ENCODE results near the gene UBL7.

UBL7 gene

DNA sequence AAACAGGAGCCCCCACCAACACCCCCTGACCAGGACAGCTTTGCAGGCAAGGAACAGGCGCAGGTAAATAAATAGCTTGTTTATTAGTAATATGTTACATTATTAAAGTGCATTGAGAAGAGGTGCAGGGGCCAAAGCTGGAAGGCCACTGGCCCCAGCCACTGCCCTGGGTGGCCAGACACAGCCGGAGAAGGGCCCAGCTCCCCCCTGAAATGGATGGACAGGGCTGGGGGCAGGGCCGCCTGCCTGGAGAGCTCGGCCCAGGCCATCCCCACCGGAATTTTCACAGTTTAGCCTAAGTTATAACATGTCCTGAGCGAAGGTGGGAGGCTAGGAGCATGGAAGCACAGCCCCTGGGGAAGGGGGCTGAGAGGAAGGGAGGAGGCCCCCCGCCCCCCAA lies 51.7 kb downstream of the UBL7 start:
- no peak for DNase-seq (ENCODE audit: extremely low read depth in 1 of 2, low read depth in 1 of 2)

DNA sequence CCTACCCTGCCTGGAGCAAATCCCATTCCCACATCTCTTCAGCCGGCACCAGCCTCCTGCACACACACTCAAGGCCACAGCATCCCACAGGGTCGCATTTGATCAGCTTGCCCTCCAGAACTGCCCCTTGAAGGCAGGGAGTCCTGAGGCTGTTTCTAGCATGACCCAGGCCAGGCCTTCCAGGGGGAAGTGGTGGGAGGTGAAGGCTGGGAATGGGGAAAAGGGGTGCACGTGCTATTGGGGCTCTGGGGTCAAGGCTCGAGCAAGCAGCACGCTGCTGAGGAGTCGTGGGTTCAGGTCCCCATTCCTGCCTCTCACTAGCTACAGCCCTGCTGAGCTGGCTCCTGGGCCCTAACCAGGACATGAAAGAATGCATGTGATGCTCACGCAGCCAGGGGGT lies 52.1 kb downstream of the UBL7 start:
- no peak for DNase-seq (ENCODE audit: extremely low read depth in 1 of 2, low read depth in 1 of 2)

DNA sequence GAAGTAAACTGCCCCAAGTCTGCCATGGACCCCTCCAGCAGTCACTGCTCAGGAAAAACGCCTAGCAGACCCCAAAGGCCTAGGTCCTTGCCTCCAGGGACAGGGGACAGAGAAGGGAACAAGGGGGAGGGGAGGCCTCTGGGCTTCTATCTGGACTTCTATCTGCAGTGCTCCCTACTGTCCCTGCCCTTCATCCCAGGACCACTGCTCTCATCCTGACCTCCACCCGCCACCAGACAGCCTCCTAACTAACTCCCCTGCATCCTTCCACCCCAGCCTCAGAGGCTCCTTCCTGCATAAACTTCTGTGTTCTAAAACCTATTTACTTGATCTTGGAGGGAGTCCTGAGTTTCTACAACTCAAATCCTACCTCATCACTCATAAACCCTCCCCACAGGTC lies 52.6 kb downstream of the UBL7 start:
- no peak for DNase-seq (ENCODE audit: extremely low read depth in 1 of 2, low read depth in 1 of 2)

DNA sequence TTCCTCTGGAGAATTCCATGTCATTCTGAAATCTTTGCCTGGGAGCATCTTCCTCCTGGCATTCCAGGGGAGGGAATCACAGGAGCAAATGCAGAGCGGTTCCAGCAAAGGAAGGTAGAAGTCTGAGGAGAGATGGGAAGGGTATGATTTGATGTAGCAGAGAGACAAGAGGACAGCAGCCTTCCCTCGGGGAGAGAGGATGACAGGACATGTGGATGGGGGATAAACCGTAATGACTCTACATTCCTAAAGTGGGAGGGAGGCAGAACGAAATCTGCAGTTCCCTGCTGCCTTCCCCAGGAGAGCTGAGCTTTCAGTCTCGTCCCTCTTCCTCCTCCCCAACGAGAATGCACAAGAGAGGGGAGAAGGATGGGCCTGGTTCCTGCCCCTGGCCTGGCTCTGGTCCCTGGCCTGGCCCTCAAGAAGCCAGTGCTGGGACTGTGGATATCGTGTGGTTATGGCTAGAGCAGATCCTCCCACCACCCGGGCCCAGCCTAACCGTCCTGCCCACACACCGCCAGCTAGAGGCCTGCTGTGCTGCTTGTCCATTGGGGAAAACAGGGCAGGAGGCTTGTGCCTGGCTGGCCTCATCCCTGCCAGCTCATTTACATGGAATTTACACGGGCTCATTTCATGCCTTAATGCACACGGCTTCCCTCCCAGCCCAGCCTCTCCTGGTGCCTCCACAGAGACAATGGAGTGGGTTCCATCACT lies 53.8 kb downstream of the UBL7 start:
- no peak for DNase-seq (ENCODE audit: extremely low read depth in 1 of 2, low read depth in 1 of 2)

GRCh38 chr15:74406517-74406916 lies 54.4 kb downstream of the UBL7 start:
- DNase-seq (ENCODE audit: extremely low read depth in 1 of 2, low read depth in 1 of 2), result no peak

- DNase-seq (ENCODE audit: extremely low read depth in 1 of 2, low read depth in 1 of 2), result no peak
Observed at GRCh38 chr15:74405823-74406222, 55.1 kb downstream of the UBL7 start.

DNA sequence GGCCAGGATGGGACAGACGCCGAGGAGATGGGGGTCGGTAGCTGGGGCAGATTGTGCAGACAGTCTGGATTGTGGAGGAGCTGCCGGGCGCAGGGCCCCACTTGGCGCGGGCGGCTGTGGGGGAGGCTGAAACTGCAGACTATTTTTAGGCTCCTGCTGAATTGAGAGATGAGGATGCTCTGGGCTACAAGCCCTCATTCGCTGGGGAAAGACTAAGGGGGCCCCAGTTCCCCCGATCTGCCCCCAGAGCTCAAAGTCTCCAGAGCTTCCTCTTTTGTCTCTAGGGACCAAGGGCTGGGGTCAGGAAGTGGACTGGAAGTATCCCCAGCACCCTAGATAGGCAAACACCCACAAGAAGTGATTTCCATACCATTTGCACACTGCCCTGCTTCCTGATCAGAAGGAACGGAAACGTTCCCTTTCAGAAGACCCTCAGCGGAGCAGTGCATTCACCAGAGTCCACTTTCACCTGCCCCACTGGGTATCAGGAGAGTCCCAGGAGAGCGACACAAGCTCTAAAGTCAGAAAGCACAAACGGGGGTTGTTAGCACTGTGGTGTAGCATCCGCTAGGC lies 56.9 kb downstream of the UBL7 start:
- no peak for DNase-seq (ENCODE audit: extremely low read depth in 1 of 2, low read depth in 1 of 2)

DNA sequence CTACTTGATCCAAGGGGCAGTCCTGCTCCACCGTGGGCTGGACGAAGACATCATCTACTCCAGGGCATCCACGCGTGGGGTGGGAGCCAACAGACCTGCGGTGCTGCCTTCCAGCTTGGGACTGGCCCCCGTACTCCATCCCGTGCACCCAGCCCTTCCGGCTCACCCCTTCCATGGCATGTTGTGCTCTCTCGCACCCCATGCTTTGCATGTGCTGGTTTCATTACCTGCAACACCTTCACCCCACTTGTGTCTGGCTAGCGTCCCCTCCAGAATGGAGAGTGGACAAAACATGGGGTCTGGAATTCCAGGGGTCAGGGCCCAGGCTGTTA lies 57.4 kb downstream of the UBL7 start:
- DNase-seq (ENCODE audit: extremely low read depth in 1 of 2, low read depth in 1 of 2), result no peak

DNA sequence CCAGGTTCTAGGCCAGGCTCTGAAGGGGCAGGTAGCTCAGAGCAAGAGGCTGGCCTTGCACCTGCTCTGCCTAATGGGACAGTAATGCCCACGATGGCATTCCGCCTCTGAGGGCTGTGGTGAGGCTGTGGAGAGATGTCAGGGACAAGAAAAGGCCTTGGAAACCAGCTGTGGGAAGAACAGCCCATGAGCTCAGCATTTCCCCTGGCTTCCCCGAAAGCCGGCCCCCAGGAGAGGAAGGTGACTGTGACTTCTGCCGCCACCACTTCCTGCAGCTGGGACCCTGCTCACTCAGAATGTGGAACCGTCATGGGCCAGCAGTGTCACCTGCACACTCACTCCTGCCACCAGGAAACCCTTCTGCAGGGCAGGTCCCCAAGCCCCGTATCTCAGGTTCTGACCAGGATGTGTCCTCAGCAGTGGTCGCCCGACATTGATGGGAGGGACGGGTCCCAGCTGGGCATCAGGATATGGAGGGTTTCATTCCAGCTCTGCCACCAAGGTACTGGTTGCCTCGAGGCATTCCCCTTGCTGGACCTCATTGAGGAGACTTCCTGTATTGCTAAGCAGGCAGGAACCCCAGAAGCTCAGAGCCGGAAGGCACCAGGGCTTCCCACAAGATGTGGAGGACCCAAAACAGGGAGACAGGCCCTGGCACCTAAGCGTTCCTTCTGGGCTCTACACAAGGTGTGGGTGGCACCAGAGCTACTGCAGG lies 57.9 kb downstream of the UBL7 start:
- DNase-seq (ENCODE audit: extremely low read depth in 1 of 2, low read depth in 1 of 2), result peak; percentile 45 to 51

DNA sequence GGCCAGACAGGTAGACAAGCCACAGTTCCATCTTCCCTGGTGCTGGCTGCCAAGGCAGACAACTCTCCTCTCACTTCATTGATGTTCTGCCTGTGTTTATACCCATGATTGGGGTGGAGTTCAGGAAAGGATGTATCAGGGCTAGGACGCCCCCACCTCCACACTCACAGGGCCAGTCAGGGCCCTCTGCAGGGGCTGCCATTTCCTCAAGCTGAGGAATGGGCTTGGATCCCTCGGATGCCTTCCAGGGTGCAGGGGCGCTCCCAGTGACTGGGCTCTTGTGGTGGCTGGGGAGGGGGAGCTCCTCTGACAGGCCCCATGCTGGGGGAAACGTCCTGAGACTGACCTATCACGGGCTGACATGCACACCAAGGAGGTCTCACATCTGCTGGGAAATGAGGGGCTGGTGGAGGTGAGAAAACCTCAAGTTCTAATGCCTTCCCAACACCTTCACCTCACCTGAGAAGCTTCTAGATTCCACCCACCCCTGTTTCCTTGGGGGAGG lies 58.6 kb downstream of the UBL7 start:
- DNase-seq (ENCODE audit: extremely low read depth in 1 of 2, low read depth in 1 of 2), result no peak

- DNase-seq (ENCODE audit: extremely low read depth in 1 of 2, low read depth in 1 of 2), result no peak
Observed at GRCh38 chr15:74400915-74401757, 59.8 kb downstream of the UBL7 start.

DNA sequence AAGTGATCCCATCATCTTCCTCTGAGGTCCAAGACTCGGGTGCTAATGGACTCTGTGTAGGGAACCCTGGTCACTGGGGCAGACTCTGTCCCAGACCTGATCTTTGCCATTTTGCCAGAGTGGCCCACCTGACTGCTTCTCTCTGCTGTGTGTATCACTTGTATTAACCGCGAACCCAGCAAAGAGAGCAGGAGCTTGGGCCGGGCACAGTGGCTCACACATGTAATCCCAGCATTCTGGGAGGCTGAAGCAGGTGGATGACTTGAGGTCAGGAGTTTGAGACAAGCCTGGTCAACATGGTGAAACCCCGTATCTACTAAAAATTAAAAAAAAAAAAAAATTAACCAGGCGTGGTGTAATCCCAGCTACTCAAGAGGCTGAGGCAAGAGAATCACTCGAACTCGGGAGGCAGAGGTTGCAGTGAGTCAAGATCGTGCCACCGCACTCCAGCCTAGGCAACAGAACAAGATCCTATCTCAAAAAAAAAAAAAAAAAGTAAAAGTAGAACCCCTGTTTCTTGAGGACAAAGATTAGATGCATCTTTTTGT lies 60.6 kb downstream of the UBL7 start:
- no peak for DNase-seq (ENCODE audit: extremely low read depth in 1 of 2, low read depth in 1 of 2)

DNA sequence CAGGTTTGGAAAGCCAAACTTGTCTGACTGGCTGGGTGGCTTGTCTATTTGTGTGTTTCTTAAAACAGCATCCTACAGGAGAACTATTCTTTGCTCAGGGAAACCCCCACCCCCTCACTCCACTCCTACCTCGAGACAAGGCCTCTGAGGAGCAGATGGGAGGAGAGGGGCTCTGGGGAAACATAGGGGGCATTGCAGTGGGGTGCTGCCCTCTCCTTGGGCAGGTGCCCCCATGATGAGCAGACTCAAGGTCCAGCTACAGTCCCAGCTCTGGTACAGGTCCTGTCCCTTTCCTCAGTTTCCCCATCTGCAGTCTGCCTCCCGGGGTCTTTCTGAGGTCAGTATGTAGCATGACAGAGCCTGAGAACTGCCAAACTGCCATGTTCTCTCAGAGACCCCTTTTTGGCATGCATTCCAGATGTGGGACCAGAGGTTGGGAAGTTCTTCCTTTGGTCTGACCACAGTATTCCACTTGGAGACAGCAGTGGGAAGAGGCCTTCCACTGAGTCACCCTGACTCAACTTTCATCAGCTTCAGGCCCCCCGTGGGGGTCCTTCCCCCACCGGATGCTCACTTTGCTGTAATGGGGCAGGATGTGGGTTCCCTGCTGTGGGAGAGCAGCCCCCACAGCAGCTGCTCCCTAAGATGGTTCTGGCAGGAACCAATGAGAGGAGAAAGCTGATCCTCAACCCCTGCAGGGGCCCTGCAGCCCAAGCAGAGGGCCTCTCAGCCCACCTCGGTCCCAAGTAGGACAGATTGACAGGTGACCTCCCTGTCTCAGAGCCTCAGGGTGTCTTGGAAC lies 61.2 kb downstream of the UBL7 start:
- no peak for DNase-seq (ENCODE audit: extremely low read depth in 1 of 2, low read depth in 1 of 2)

DNA sequence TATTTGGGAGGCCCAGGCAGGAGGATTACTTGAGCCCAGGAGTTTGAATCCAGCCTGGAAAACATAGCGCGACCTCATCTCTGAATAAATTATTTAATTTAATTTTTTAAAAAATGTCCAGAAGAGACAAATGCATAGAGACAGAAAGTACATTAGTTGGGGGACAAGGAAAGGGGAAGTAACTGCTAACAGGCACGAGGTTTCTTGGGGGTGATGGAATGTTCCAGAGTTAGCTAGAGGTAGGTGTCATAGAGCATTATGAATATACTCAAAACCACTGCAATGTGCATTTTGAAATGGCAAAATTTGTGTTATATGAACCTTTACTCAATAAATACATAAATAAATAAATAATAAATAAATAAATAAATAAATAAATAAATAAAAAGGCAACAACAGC lies 61.9 kb downstream of the UBL7 start:
- no peak for DNase-seq (ENCODE audit: extremely low read depth in 1 of 2, low read depth in 1 of 2)

DNA sequence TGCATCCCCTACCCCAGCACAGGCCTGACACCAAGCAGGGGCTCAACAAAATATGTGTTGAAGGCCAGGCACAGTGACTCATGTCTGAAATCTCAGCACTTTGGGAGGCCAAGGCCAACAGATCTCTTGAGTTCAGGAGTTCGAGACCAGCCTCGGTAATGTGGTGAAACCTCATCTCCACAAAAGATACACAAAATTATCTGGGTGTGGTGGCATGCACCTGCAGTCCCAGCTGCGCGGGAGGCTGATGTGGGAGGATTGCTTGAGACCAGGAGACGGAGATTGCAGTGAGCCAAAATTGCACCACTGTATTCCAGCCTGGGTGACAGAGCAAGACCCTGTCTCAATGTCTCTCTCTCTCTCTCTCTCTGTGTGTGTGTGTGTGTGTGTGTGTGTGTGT lies 62.8 kb downstream of the UBL7 start:
- no peak for DNase-seq (ENCODE audit: extremely low read depth in 1 of 2, low read depth in 1 of 2)

DNA sequence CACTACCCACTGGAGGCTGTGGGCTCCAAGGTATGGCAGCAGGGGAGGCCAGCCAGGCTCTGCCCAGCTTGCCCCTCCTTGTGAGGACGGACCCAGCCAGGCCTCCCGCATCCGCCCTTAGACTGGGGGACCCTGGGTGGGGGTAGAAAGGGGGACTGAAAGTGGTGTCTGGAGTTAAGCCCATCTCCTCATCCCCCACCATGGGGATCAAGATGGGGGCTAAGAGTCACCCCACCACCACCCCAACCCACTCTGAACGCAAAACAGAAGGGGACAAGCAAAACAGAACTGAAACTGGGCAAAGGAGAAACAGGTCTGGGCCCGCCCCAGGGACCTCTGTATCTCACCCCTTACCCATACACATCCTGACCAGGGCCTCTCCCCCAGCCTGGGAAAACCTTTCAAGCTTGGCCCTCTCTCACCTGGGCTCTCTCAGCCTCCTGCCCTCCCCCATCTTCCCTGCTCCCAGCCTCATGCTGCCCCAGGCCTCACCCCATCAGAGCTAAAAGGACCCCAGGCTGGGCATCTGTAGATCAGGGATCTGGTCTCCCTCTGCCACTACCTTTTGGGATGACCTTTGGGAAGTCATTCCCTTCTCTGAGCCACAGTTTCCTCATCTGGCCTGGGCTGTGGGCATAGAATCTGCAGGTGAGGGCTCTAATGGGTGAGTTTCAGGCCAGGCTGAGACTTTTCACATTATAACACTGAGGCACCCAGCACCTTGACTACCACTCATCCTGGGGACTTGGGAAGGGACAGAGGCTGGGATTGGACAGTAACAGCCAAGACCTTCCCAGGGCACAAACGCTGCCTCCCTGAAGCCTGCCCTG lies 63.5 kb downstream of the UBL7 start:
- DNase-seq (ENCODE audit: extremely low read depth in 1 of 2, low read depth in 1 of 2), result no peak

DNA sequence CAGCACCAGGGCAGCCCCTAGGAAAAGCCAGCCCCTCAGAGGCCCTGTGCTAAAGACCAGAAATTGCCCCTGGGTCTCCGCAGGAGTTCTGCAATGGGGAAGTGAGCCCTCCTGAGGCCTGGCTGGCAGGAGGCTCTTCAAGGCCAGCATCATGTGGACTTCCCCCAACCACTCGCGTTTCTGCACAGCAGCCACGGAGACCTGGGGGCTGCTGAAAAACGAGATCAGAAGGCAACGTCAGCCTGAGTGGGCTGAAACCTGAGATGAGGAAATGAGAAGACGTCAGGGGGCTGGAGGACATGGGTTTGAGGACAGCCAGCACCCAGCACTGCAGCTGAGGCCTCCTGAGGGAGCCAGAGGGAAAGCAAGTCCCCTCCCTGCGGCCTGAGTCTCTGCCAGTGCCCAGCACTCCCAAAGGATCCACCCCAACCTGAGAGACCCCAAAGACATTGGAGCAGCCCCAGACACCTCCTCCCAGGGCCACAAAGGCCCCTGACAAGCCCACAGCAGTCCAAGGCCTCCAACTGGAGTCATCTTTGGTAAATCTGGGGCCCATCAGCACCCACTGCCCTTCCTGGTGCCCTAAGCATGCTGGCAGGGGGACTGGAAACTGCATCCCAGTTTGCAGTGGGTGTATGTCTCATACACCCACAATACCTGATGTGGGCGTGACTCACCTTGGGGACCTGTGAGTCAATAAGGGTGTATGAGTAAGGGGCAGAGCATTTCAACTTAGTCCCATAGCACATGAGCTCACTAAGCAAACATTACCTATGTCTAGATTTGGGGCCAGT lies 64.3 kb downstream of the UBL7 start:
- no peak for DNase-seq (ENCODE audit: extremely low read depth in 1 of 2, low read depth in 1 of 2)

DNA sequence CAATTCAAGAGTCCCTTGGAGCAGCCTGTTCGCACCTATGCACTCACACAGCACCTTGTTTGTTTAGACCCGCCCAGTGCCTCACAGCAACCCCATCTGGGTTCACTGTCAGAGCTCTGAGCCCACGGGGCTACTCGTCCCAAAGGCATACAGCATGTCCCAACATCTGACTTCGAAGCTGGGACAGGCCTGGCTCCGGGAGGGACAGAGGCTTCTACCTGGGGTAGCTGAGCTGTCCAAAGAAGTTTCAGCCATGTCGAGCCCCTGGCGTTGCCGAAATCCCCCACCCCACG lies 64.9 kb downstream of the UBL7 start:
- no peak for DNase-seq (ENCODE audit: extremely low read depth in 1 of 2, low read depth in 1 of 2)

Measured in activated CD8-positive, alpha-beta memory T cell treated with anti-CD3 and anti-CD28 coated beads for 1 hour (primary cell).